ENCODE data around the gene CSF2RB.

Gene CSF2RB

DNA sequence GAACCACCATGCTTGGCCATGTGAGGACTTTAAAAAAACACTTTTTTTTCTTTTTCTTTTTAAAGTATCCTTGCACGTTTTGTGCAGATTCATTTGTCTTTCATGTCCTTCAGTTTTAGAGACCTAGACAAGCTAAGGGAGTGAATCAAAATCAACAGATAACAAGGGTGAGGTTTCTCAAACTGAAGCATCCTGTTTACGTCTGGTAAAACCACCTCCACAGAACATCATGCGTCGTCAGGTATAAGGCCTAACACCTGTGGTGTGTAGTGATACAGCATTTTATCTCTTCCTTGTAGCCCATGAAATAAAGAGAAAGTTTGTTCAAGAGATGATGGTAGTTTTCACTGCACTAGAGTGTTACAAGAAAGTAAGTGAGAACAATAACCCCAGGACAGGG lies 26.3 kb upstream of the CSF2RB start:
- no peak for FAIRE-seq
- no peak for DNase-seq (ENCODE audit: insufficient read length, low spot score)

DNA sequence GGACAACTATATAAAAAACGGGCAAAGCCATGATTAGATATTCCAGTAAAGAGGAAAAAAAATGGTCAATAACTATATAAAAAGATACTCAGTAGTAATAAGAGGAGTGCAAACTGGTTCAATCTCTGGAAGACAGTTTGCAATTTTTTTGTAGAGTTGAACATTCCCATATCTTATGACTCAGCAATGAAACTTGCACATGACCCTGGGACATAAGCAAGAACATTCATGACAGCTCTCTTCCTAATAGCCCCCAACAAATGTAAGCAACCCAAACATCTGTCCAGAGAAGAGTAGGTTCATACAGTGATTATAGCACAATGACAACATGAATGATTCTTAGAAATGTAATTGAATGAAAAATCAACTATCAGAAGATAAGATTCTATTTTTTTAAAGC lies 21.8 kb upstream of the CSF2RB start:
- DNase-seq (ENCODE audit: insufficient read length, low spot score), result no peak
- FAIRE-seq, result no peak

DNA sequence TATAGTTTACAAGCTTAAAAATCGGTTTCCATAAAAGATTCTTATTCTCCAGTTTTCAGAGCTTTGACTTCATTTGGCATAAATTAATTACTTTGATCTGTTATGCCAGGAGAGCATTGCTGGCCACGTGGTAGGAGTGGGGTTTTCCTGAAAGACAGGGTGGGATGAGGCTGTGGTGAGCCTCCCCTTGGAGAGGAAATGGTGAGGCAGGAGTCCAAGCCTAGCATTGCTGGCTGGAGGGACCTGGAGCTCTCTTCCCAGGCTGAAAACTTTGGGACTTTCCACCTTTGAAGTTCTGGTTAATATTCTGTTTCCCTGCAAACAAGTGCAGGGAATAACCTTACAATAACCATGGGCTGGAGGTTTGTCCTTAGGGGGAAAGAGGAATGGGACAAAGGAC lies 21.1 kb upstream of the CSF2RB start:
- no peak for DNase-seq (ENCODE audit: insufficient read length, low spot score)
- FAIRE-seq, result no peak

DNA sequence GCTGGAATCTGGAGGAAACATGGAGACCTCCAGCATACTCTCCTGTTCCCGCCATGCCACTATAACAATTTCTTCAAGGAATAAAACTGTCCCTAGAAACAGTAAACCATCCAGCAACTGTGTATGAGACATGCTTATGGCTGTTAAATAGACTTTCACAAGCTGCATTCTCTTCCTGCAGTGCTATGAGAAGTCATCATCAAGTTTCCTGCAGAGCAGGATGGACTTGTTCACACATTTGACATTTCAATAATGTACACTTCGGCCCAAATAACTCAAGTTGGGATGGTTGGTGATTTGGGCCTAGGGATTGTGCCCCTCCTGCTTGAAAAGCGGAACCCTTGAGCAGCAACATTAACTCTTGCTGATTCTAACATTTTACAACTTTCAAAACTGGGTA lies 20.2 kb upstream of the CSF2RB start:
- no peak for DNase-seq (ENCODE audit: insufficient read length, low spot score)
- no peak for FAIRE-seq

DNA sequence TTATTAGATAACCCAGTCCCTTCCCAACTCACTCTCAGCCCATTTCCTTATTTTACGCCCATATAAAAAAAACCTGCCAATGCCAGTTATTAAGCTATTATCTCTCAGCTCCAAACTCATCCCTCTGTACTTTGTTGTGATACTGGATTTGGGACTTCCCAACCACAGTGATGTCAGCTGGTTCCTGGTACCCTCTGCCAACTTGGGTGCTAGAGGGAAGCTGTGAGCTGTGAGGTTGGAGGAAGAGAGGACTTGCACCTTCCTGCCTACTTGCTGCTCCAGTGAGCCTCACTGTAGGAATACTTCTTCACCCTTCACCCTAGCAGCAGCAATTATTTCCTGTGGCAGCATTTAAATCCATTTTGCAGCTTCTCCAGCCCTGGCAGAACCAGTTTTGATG lies 19.2 kb upstream of the CSF2RB start:
- no peak for FAIRE-seq

DNA sequence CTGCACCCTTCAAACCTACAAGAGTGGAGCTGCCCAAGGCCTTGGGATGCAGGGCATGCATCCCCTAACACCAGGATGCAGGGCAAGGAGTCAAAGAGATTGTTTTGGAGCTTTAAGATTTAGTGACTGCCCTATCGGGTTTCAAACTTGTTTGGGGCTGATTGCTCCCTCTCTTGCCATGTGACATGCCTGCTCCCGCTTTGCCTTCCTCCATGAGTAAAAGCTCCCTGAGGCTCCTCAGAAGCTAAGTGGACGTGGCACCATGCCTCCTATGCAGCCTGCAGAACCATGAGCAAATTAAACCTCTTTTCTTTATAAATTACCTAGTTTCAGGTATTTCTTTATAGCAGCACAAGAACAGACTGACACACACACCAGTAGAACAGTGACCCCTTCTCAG lies 15.8 kb upstream of the CSF2RB start:
- FAIRE-seq, result no peak

More for the DNA sequence above, 19.2 kb upstream of the CSF2RB start:
- DNase-seq (ENCODE audit: insufficient read length, low spot score), result no peak

DNA sequence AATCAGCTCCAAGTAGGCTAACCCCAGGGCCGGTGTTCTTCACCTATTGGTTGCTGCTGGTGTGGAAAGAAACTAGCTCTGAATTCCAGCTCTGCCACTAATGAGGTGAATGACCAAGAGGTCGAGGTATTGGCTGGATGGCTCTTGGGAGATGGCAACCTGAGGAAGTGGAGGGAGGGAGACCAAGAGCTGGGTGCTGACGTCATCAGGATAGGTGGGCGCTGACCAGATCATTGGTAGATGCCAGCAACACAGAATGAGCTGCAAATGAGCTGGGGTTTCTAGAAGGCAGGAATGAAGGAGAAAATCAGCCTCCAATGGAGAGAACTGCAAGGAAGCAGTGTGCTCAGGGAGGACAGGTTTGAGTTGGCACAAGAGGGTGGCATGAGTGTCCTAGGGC lies 14.7 kb upstream of the CSF2RB start:
- DNase-seq (ENCODE audit: insufficient read length, low spot score) (no peak), FAIRE-seq (no peak)

More for the DNA sequence above, 15.8 kb upstream of the CSF2RB start:
- no peak for DNase-seq (ENCODE audit: insufficient read length, low spot score)

DNA sequence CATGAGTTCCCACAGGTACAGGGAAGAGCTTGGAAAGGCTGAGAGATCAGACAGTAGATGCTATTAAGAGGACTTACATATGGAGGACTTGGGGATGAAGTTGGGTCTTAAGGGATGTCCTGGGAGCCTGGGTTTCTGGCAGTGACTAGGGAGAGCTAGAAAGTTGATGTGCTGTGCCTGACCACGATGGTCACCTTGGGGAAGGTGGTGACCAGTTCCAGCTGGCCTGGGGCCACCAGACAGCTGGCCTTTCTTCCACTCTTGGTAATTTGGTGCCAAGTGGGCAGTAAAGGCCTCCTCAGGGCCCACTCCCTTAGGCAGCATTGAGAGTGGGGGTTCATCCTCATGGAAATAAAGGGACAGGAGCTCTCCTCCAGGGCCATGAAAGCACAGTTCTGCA lies 13.9 kb upstream of the CSF2RB start:
- no peak for DNase-seq (ENCODE audit: insufficient read length, low spot score)
- no peak for FAIRE-seq

DNA sequence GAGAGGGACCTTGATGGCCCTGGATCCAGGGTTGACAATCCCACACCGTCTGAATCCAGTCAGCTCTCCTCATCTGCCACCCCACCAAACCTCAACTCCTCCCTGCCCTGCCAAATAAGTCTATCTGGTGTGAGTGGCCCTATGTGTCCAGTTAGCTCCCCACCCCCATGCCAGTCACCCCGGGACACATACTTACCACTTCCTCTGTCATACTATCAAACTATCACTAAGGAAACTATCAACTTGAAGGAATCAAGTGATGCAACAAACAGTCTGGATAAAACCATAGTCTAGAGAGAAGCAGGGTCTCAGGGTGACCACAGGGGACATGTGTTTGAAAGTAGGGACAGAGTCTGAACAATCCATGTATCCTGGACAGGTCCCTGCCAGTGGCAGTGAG lies 13.2 kb upstream of the CSF2RB start:
- DNase-seq (ENCODE audit: insufficient read length, low spot score) (no peak), FAIRE-seq (peak; percentile 28)

DNA sequence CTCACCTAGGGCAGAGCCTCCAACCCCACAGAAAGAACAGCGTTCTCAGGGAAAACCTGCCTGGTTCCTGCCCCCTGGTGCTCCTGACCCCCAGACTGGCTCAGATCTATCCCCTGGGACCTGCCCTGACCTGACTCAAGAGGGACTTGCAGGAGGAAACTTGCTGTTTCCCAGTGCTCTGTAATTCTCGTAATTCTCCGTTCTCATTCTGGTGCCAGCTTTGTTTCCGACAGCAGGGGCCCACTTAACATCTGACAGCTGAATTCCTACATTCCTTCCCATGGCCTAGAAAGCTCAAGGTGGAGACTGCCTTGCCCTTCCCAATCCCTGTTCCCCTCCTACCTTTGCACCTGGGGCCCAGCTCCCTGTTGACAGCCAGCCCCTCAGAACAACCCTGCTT lies 12.5 kb upstream of the CSF2RB start:
- DNase-seq (ENCODE audit: insufficient read length, low spot score) (no peak), FAIRE-seq (no peak)

DNA sequence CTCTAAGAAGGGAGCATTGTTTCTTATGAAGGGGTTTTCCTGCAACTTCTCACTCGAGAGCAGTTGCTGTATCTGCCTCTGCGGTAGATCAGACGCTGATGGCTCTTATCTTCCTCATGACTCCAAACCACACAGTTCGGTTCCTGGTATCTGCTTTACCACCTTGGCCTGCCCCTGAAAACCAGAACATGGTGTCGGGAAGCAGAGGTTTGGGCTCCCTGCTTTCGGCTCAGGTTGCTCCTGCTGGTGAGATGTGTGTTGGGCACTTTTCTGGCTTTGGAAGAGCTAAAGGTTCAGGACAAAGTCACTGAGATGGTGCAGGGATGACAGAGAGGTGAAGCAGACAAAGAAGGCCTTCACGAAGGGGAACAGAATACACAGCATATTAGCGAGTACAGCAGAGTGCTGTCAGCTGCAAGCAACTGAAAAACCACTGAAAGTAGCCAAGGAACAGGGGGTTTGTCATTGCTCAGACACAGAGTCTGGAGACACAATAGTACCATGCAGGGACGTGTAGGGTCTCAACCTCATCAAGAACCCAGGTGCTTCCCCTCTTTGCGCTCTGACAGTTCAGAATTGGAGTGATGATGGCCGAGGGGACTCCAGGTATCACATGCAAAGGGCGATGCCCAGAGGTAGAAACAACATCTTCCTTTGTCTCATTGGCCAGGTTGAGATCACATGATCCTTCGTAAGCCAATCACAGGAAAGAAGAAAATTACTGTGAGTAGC lies 11.9 kb upstream of the CSF2RB start:
- DNase-seq (ENCODE audit: insufficient read length, low spot score) (peak; percentile 58), FAIRE-seq (peak; percentile 99)

DNA sequence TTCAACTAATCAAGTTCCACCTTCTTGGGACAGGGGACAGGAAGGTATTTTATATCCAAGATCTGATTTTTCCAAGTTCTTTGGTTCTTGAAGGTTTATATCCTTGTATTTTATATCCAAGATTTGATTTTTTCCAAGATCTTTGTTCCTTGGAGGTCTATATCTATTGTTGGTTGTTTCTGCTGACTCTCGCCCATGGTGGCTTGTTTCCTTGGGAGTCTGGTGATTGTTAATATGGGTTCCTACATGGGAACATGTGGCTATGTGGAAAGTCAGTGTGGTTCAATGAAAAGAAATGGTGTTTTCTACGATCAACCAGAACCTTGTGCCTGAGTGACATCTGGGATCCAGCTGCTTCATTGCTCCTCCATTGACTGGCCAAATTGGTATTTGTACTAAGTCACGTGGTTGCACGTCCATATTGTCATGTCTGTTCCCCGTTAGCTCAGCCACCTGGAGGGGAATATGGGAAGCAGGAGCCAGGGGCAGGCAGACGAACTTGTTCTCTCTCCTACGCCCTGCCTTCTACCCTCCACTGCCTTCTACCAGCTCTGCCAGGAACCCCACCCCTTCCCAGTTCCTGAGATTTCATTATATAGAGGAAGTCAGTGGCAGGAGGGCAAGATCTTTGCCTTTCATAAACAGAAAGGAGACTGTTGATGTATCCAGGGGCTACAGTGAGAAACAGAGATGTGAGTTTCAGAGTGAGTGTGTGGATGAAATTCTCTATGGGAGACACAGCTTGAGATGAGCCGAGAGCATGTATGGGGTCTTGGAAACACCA lies 11.1 kb upstream of the CSF2RB start:
- peak; percentile 26 for FAIRE-seq
- no peak for DNase-seq (ENCODE audit: insufficient read length, low spot score)

DNA sequence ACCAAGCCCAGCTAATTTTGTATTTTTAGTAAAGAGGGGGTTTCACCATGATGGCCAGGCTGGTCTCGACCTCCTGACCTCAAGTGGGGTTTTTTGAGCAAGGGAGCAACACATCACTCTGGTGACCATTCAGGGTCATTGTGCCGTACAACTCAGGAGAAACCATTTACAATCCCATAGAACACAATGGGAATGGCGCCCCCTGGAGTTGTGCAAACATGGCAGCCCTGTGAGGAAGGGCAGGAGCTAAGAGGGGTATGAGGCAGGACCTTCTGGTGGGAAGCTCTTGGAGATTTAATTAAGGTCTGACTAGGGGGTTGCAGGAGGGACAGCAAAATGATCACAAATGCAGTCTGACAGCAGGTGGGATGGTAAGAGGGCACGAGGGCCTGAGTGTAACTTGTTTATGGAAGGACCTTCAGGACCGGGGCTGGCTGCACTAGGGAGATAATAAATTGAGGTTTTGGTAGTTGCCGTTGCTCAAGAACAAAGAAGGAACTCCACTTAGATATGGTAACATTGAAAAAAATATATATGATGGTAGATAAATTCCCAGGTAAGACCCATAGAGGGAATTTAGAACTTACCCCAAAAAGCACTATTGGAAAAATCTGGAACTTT lies 9.1 kb upstream of the CSF2RB start:
- DNase-seq (ENCODE audit: insufficient read length, low spot score) (no peak), FAIRE-seq (no peak)

DNA sequence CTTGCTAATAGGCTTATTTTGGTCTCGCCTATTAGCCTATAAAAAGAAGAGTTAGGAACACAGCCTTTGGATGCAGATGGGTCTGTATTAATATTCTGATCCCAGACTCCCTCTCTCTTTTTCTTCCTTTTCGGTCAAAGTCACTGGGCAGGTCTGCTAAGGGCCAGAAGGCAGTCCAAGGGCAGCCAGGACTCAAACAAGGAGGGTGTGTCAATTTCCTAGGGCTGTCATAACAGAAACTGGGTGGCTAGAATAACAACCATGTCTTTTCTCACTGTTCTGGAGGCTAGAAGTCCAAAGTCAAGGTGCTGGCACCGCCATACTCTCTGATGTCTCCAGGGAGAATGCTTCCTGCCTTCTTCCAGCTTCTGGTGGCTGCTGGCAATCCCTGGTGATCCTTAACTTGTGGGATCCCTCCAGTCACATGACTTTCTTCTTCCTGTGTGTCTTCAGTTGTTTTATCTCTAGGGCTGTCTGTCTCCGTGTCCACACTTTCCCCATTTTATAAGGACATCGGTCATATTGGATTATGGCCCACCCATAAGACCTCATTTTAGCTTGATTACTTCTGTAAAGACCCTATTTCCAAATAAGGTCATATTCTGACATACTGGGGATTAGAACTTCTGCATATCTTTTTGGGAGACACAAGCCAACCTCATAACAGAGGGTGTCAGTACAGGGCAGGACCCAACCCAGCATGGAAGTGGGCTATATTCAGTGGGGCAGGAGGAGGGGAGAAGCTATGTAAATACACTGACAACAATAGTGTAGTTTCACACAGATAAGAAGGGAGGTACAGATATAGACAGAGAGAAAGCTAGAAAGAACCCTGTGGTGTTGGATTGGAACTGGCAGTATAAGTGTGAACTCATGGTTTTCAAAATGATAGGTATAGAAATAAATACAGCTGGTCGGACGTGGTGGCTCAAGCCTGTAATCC lies 5.9 kb upstream of the CSF2RB start:
- DNase-seq (ENCODE audit: insufficient read length, low spot score) (no peak), FAIRE-seq (peak; percentile 64)

DNA sequence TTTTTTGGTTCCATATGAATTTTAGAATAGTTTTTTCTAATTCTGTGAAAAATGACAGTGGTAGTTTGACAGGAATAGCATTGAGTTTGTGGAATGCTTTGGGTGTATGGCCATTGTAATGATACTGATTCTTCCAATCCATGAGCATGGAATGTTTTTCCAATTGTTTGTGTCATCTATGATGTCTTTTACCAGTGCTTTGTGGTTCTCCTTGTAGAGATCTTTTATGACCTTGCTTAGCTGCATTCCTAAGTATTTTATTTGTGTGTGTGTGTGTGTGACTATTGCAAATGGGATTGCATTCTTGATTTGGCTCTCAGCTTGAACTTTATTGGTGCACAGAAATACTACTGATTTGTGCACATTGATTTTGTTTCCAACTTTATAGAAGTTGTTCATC lies 3.0 kb upstream of the CSF2RB start:
- no peak for FAIRE-seq
- no peak for DNase-seq (ENCODE audit: insufficient read length, low spot score)

DNA sequence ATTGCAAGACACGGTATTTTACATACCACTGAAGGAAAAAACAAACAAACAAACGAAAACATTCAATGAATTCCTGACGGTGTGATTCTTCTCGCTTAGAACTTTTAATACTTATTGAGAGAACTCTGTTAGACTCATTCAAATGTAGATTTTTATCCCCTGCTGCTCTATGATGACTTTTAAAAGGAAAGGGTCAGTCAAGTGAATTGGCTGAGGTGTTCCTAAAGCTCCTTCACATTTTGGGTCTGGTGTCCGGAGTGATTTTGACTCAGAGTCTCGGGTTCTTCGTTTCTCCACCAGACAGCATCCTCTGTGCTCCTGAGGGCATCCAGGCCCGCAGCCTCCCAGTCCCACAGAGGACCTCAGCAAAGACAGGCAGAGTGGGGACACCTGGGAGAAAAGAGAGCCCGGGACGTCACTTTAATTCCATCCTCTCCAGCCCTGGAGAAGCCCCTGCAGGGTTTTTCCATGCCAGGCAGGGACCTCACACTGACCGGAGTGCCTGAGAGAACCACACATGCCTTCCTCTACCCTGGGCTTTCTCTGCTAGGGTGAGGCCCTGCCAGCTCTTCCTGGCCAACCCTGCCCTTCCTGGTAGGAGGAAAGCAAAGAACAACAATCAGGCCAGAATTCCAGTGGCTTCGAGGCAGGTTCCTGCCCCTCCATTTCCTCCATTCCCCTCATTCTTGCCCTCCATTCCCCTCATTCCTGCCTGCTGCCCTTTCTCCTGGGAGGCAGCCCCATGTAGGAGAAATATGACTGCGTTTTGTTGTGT lies 1.4 kb upstream of the CSF2RB start:
- DNase-seq (ENCODE audit: insufficient read length, low spot score) (no peak), FAIRE-seq (no peak)

DNA sequence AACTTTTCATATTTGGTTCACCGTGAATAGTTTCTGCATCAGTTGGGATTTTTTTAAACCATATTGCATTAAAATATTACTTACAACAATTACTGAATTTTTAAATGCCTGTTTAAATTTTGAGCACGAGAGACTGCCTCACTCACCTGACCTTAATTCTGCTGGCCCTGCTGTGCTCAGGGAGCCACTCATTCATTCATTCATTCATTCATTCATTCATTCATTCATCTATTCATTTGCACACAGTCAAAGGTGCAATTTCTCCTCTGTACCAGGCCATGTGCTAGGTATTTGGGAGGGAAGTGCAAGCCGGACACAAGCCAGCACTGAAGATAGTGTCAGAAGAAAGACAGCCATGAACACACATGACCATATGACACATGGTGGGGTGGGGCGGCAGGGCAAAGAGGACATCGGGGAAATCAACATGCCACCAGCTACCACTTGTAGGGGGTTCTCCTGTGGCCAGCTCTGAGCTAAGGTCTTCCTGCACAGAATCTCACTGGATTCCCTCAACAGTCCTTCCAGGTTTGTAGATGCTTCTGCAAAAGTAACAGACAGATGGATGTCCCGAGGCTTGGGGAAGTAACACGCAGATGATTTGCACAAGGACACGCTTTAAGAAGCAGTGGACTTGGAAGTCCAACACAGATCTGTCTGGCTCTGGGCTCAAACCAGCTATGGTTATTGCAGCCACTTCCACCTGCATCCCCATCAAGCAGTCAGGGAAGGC lies 568 bp upstream of the CSF2RB start:
- DNase-seq (ENCODE audit: insufficient read length, low spot score), result no peak
- no peak for FAIRE-seq

DNA sequence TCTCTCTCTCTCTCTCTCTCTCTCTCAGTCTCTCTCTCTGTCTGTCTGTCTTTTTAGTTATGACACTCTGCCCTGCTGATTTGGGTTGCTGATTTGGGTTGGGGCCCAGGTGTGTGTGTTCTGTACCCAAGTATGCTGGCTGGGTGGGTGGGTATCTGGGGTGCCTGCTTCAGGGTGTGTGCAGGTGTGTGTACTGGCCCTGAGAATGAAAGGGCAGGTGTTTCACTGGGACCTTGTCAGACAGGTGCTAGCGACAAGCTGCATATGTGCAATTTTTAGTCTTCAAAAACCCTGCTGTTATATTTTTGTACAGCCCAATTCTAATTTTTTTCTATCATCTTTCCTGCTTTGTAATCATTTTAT lies 943 bp downstream of the CSF2RB start:
- no peak for DNase-seq (ENCODE audit: insufficient read length, low spot score)
- FAIRE-seq, result no peak

DNA sequence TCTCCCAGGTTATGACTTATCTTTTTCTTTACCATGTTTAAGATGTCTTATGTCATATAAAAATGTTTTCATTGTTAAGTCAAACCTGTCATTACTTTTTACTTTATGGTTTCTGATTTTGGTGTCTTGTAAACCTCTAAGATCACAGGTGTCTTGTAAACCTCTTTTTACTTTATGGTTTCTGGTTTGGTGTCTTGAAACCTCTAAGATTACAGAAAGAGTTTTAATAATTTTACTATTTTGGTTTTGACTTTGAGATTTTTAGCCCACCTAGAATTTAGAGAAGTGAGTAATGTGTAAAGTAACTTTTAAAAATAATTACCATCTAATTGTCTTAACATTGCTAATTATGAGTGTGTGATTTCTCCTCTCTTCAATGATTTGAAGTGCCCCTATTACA lies 2.6 kb downstream of the CSF2RB start:
- DNase-seq (ENCODE audit: insufficient read length, low spot score), result no peak
- FAIRE-seq, result no peak
